NCI-H2029 (cell line): Measurements from ENCODE around the gene OPCML.

ENCODE experiments used
- DNase-seq: peaks from one replicate; lab custom pipeline; 2025; lab: John Stamatoyannopoulos, UW

Gene OPCML

GRCh38 chr11:132850266-132850665, 682.0 kb downstream of the OPCML start:
- DNase-seq: no peak

GRCh38 chr11:132848336-132848735, 684.0 kb downstream of the OPCML start:
- DNase-seq: no peak

- no peak for DNase-seq
Observed at GRCh38 chr11:132846075-132846474, 686.2 kb downstream of the OPCML start.

- no peak for DNase-seq
Observed at GRCh38 chr11:132844956-132845696, 687.2 kb downstream of the OPCML start.

GRCh38 chr11:132840660-132841059, 691.6 kb downstream of the OPCML start:
- no peak for DNase-seq

GRCh38 chr11:132840191-132840590, 692.1 kb downstream of the OPCML start:
- no peak for DNase-seq

- DNase-seq: no peak
Observed at GRCh38 chr11:132839236-132839945, 692.9 kb downstream of the OPCML start.

GRCh38 chr11:132838627-132839026, 693.7 kb downstream of the OPCML start:
- no peak for DNase-seq

GRCh38 chr11:132831272-132831671, 701.0 kb downstream of the OPCML start:
- no peak for DNase-seq

- no peak for DNase-seq
Observed at GRCh38 chr11:132824642-132825041, 707.7 kb downstream of the OPCML start.

- no peak for DNase-seq
Observed at GRCh38 chr11:132822276-132822675, 710.0 kb downstream of the OPCML start.

- no peak for DNase-seq
Observed at GRCh38 chr11:132821499-132821898, 710.8 kb downstream of the OPCML start.

GRCh38 chr11:132821014-132821413, 711.3 kb downstream of the OPCML start:
- DNase-seq: no peak

- DNase-seq: no peak
Observed at GRCh38 chr11:132818951-132819350, 713.4 kb downstream of the OPCML start.

GRCh38 chr11:132817387-132817786, 714.9 kb downstream of the OPCML start:
- no peak for DNase-seq

- DNase-seq: no peak
Observed at GRCh38 chr11:132814410-132814809, 717.9 kb downstream of the OPCML start.

GRCh38 chr11:132811649-132812048, 720.7 kb downstream of the OPCML start:
- no peak for DNase-seq

- DNase-seq: no peak
Observed at GRCh38 chr11:132809070-132809469, 723.2 kb downstream of the OPCML start.

- DNase-seq: no peak
Observed at GRCh38 chr11:132804258-132804657, 728.0 kb downstream of the OPCML start.

GRCh38 chr11:132803436-132803835, 728.9 kb downstream of the OPCML start:
- DNase-seq: no peak

GRCh38 chr11:132802947-132803346, 729.4 kb downstream of the OPCML start:
- DNase-seq: no peak

GRCh38 chr11:132793831-132794230, 738.5 kb downstream of the OPCML start:
- DNase-seq: no peak

- DNase-seq: no peak
Observed at GRCh38 chr11:132792341-132793140, 739.8 kb downstream of the OPCML start.
